ENCODE data around the gene SYNPO2.

The SYNPO2 gene

DNA sequence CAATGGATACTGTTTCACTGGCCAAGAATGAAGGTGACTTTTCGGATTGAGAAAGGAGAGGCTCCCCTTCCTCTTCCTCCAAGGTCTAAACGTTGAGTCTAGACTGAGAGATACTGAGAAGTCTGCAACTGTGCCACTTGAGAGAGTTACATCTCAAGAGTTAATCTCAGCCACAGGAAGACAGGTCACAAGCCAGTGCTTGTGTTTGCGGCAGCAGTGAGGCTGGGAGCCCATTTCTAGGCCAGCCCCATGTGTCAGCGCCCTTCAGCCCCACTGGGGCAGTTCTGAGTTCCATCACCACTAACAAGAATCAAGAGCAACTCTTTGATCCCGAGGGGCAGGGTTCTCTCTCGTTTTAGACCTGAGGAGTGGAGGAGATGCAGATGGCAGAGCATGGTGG is 45.4 kb upstream of the SYNPO2 start:
- TF ChIP-seq YY1 (IDR thresholded peaks at IDR 0.05; ENCODE audit: low read depth) (no peak), TAF1 (IDR thresholded peaks at IDR 0.05; ENCODE audit: low read depth) (no peak), EP300 (IDR thresholded peaks at IDR 0.05; ENCODE audit: borderline replicate concordance) (no peak), RAD21 (IDR thresholded peaks at IDR 0.05; ENCODE audit: low read depth) (no peak), NFIC (IDR thresholded peaks at IDR 0.05) (no peak), FOXM1 (IDR thresholded peaks at IDR 0.05; ENCODE audit: borderline replicate concordance, low read depth) (no peak), CREB1 (IDR thresholded peaks at IDR 0.05; ENCODE audit: low read depth) (no peak), ZBTB7A (IDR thresholded peaks at IDR 0.05; ENCODE audit: low read depth) (no peak), EGR1 (IDR thresholded peaks at IDR 0.05) (no peak), MAX (IDR thresholded peaks at IDR 0.05) (no peak), TEAD4 (IDR thresholded peaks at IDR 0.05) (no peak), TCF12 (IDR thresholded peaks at IDR 0.05; ENCODE audit: low read depth) (no peak), CEBPB (IDR thresholded peaks at IDR 0.05) (no peak)
- TF ChIP-seq, protein P1, sequence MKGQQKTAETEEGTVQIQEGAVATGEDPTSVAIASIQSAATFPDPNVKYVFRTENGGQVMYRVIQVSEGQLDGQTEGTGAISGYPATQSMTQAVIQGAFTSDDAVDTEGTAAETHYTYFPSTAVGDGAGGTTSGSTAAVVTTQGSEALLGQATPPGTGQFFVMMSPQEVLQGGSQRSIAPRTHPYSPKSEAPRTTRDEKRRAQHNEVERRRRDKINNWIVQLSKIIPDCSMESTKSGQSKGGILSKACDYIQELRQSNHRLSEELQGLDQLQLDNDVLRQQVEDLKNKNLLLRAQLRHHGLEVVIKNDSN (IDR thresholded peaks at IDR 0.05): no peak
- TF ChIP-seq, protein P2, sequence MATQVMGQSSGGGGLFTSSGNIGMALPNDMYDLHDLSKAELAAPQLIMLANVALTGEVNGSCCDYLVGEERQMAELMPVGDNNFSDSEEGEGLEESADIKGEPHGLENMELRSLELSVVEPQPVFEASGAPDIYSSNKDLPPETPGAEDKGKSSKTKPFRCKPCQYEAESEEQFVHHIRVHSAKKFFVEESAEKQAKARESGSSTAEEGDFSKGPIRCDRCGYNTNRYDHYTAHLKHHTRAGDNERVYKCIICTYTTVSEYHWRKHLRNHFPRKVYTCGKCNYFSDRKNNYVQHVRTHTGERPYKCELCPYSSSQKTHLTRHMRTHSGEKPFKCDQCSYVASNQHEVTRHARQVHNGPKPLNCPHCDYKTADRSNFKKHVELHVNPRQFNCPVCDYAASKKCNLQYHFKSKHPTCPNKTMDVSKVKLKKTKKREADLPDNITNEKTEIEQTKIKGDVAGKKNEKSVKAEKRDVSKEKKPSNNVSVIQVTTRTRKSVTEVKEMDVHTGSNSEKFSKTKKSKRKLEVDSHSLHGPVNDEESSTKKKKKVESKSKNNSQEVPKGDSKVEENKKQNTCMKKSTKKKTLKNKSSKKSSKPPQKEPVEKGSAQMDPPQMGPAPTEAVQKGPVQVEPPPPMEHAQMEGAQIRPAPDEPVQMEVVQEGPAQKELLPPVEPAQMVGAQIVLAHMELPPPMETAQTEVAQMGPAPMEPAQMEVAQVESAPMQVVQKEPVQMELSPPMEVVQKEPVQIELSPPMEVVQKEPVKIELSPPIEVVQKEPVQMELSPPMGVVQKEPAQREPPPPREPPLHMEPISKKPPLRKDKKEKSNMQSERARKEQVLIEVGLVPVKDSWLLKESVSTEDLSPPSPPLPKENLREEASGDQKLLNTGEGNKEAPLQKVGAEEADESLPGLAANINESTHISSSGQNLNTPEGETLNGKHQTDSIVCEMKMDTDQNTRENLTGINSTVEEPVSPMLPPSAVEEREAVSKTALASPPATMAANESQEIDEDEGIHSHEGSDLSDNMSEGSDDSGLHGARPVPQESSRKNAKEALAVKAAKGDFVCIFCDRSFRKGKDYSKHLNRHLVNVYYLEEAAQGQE (IDR thresholded peaks at IDR 0.05; ENCODE audit: low read depth): no peak

DNA sequence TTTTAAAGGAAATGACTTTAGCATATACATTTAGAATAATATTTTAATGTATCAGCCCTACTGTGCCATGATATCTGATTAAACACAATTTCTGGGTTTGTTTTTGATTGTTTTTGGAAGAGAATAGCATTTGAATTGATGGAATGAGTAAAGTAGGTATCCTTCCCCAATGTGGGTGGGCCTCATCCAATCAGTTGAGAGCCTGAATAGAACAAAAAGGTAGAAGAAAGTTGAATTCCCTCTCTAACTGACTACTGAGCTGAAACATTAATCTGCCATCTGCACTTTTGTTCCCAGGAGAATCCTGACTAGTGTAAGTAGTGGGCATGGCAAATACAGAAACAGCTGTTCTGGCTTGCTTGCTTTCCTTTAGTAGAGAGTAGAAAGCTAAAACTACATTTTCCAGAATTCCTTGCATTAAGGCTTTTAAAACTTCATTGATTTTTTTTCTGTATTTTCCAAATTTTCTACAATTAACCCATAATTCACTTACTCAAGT is 43.1 kb upstream of the SYNPO2 start:
- TF ChIP-seq ZBTB7A (IDR thresholded peaks at IDR 0.05; ENCODE audit: low read depth): no peak
- no peak for TF ChIP-seq EGR1 (IDR thresholded peaks at IDR 0.05)
- TF ChIP-seq CEBPB (IDR thresholded peaks at IDR 0.05): no peak
- no peak for TF ChIP-seq NFIC (IDR thresholded peaks at IDR 0.05)
- TF ChIP-seq MAX (IDR thresholded peaks at IDR 0.05): no peak
- TF ChIP-seq RAD21 (IDR thresholded peaks at IDR 0.05; ENCODE audit: low read depth): no peak
- TF ChIP-seq TEAD4 (IDR thresholded peaks at IDR 0.05): no peak
- no peak for TF ChIP-seq TAF1 (IDR thresholded peaks at IDR 0.05; ENCODE audit: low read depth)
- TF ChIP-seq, protein P1 (IDR thresholded peaks at IDR 0.05): no peak
- no peak for TF ChIP-seq FOXM1 (IDR thresholded peaks at IDR 0.05; ENCODE audit: borderline replicate concordance, low read depth)
- no peak for TF ChIP-seq EP300 (IDR thresholded peaks at IDR 0.05; ENCODE audit: borderline replicate concordance)
- TF ChIP-seq YY1 (IDR thresholded peaks at IDR 0.05; ENCODE audit: low read depth): no peak
- TF ChIP-seq, protein P2 (IDR thresholded peaks at IDR 0.05; ENCODE audit: low read depth): no peak
- TF ChIP-seq CREB1 (IDR thresholded peaks at IDR 0.05; ENCODE audit: low read depth): no peak
- no peak for TF ChIP-seq TCF12 (IDR thresholded peaks at IDR 0.05; ENCODE audit: low read depth)

- no peak for TF ChIP-seq TCF12 (IDR thresholded peaks at IDR 0.05; ENCODE audit: low read depth)
- no peak for TF ChIP-seq ZBTB7A (IDR thresholded peaks at IDR 0.05; ENCODE audit: low read depth)
- no peak for TF ChIP-seq MAX (IDR thresholded peaks at IDR 0.05)
- no peak for TF ChIP-seq FOXM1 (IDR thresholded peaks at IDR 0.05; ENCODE audit: borderline replicate concordance, low read depth)
- TF ChIP-seq CREB1 (IDR thresholded peaks at IDR 0.05; ENCODE audit: low read depth): no peak
- no peak for TF ChIP-seq NFIC (IDR thresholded peaks at IDR 0.05)
- no peak for TF ChIP-seq CEBPB (IDR thresholded peaks at IDR 0.05)
- TF ChIP-seq RAD21 (IDR thresholded peaks at IDR 0.05; ENCODE audit: low read depth): no peak
- no peak for TF ChIP-seq EGR1 (IDR thresholded peaks at IDR 0.05)
- no peak for TF ChIP-seq YY1 (IDR thresholded peaks at IDR 0.05; ENCODE audit: low read depth)
- TF ChIP-seq TEAD4 (IDR thresholded peaks at IDR 0.05): no peak
- TF ChIP-seq, protein P1 (IDR thresholded peaks at IDR 0.05): no peak
- TF ChIP-seq EP300 (IDR thresholded peaks at IDR 0.05; ENCODE audit: borderline replicate concordance): no peak
- TF ChIP-seq, protein P2 (IDR thresholded peaks at IDR 0.05; ENCODE audit: low read depth): no peak
- TF ChIP-seq TAF1 (IDR thresholded peaks at IDR 0.05; ENCODE audit: low read depth): no peak
Observed at GRCh38 chr4:118846979-118847378, 41.7 kb upstream of the SYNPO2 start.
